Measurements from ENCODE around the gene STX8. TPM values are rescaled to one million over a fixed set of nuclear protein-coding genes. Genes with fewer than 3 reads are reported as not detected.

Gene STX8
- total RNA-seq, 1 donor from 2014 or later = 31.2 TPM

GRCh38 chr17:9226130-9226793 is 349.4 kb downstream of the STX8 start:
- no peak overlapping the region for H3K27ac ChIP-seq
- intact Hi-C loops (cut with DNase I) = no loop called here
- no peaks in the 10 kb centered on the region for H3K27me3 ChIP-seq
- H3K36me3 ChIP-seq = no peaks in the 10 kb centered on the region
- no peak overlapping the region for H3K4me3 ChIP-seq
- H3K4me1 ChIP-seq = peaks cover 31% of the 10 kb centered on the region
- TF ChIP-seq POLR2A (IDR thresholded peaks at IDR 0.05) = no peak
- TF ChIP-seq CTCF (IDR thresholded peaks at IDR 0.05) = no peak
- no peak for TF ChIP-seq POLR2AphosphoS5 (IDR thresholded peaks at IDR 0.05; ENCODE audit: insufficient read depth in 1 of 2, low read depth in 1 of 2)
- no peak for DNase-seq (ENCODE audit: extremely low spot score in 2 of 2)
- no peaks in the 10 kb centered on the region for H3K9me3 ChIP-seq

GRCh38 chr17:9225305-9226101 is 350.1 kb downstream of the STX8 start:
- Histone ChIP-seq H3K27me3 (no peaks in the 10 kb centered on the region), H3K4me1 (peaks cover 30% of the 10 kb centered on the region), H3K4me3 (no peak overlapping the region), H3K9me3 (no peaks in the 10 kb centered on the region), H3K27ac (no peak overlapping the region), H3K36me3 (no peaks in the 10 kb centered on the region)
- no peak for TF ChIP-seq CTCF (IDR thresholded peaks at IDR 0.05)
- TF ChIP-seq POLR2AphosphoS5 (IDR thresholded peaks at IDR 0.05; ENCODE audit: insufficient read depth in 1 of 2, low read depth in 1 of 2) = no peak
- TF ChIP-seq POLR2A (IDR thresholded peaks at IDR 0.05) = no peak
- intact Hi-C loops (cut with DNase I) = no loop called here
- no peak for DNase-seq (ENCODE audit: extremely low spot score in 2 of 2)

- Histone ChIP-seq H3K4me1 (peaks cover 20% of the 10 kb centered on the region), H3K36me3 (no peaks in the 10 kb centered on the region), H3K27me3 (no peaks in the 10 kb centered on the region), H3K9me3 (no peaks in the 10 kb centered on the region), H3K4me3 (no peak overlapping the region), H3K27ac (no peak overlapping the region)
- intact Hi-C loops (cut with DNase I) = no loop called here
- no peak for TF ChIP-seq CTCF (IDR thresholded peaks at IDR 0.05)
- TF ChIP-seq POLR2A (IDR thresholded peaks at IDR 0.05) = no peak
- no peak for TF ChIP-seq POLR2AphosphoS5 (IDR thresholded peaks at IDR 0.05; ENCODE audit: insufficient read depth in 1 of 2, low read depth in 1 of 2)
- DNase-seq (ENCODE audit: extremely low spot score in 2 of 2) = no peak
Observed at GRCh38 chr17:9224485-9224884, 351.1 kb downstream of the STX8 start.

- H3K4me3 ChIP-seq = no peak overlapping the region
- intact Hi-C loops (cut with DNase I) = no loop called here
- H3K4me1 ChIP-seq = peaks cover 21% of the 10 kb centered on the region
- no peaks in the 10 kb centered on the region for H3K36me3 ChIP-seq
- no peak for DNase-seq (ENCODE audit: extremely low spot score in 2 of 2)
- no peak for TF ChIP-seq POLR2AphosphoS5 (IDR thresholded peaks at IDR 0.05; ENCODE audit: insufficient read depth in 1 of 2, low read depth in 1 of 2)
- no peak for TF ChIP-seq POLR2A (IDR thresholded peaks at IDR 0.05)
- no peak for TF ChIP-seq CTCF (IDR thresholded peaks at IDR 0.05)
- H3K27ac ChIP-seq = no peak overlapping the region
- no peaks in the 10 kb centered on the region for H3K27me3 ChIP-seq
- no peaks in the 10 kb centered on the region for H3K9me3 ChIP-seq
Observed at GRCh38 chr17:9223531-9223930, 352.1 kb downstream of the STX8 start.

GRCh38 chr17:9221922-9222180 is 353.8 kb downstream of the STX8 start:
- H3K4me1 ChIP-seq = peaks cover 27% of the 10 kb centered on the region
- no peak overlapping the region for H3K4me3 ChIP-seq
- H3K9me3 ChIP-seq = no peaks in the 10 kb centered on the region
- H3K36me3 ChIP-seq = no peaks in the 10 kb centered on the region
- TF ChIP-seq POLR2A (IDR thresholded peaks at IDR 0.05) (no peak), CTCF (IDR thresholded peaks at IDR 0.05) (no peak), POLR2AphosphoS5 (IDR thresholded peaks at IDR 0.05; ENCODE audit: insufficient read depth in 1 of 2, low read depth in 1 of 2) (no peak)
- no peaks in the 10 kb centered on the region for H3K27me3 ChIP-seq
- no peak for DNase-seq (ENCODE audit: extremely low spot score in 2 of 2)
- intact Hi-C loops (cut with DNase I) = no loop called here
- no peak overlapping the region for H3K27ac ChIP-seq

Data from vagina (tissue), 2 donors.